Activated naive CD8-positive, alpha-beta T cell treated with anti-CD3 and anti-CD28 coated beads, Interleukin-2, amount 50 U/mL, for 24 hours (primary cell): ENCODE results near the gene PRKN.

ENCODE experiments used
- ATAC-seq: fragments of 150-1000 bp; cut with Tn5 transposase; one replicate; pipeline ENCODE4 v1.10.0; 2021
- DNase-seq: peaks from one replicate; pipeline ENCODE4 v3.0.0; 2021
- H3K27ac Mint-ChIP-seq: one replicate; pipeline ENCODE4 v1.8.0; 2021; ENCODE audit warnings: mild to moderate bottlenecking, mixed read lengths
- H3K27me3 Mint-ChIP-seq: one replicate; pipeline ENCODE4 v1.8.0; 2021; ENCODE audit warnings: mixed read lengths
- H3K36me3 Mint-ChIP-seq: one replicate; pipeline ENCODE4 v1.8.0; 2021; ENCODE audit warnings: low read depth, mixed read lengths
- H3K4me1 Mint-ChIP-seq: one replicate; pipeline ENCODE4 v1.8.0; 2021; ENCODE audit warnings: mixed read lengths
- H3K4me3 Mint-ChIP-seq: one replicate; pipeline ENCODE4 v1.8.0; 2021; ENCODE audit warnings: mild to moderate bottlenecking, moderate library complexity, mixed read lengths
- H3K9me3 Mint-ChIP-seq: one replicate; pipeline ENCODE4 v1.8.0; 2021; ENCODE audit warnings: mixed read lengths

Gene PRKN

GRCh38 chr6:161449521-161449920 is 1278.0 kb downstream of the PRKN start:
- Mint-ChIP-seq H3K27me3 (no peaks in the 10 kb centered on the region), H3K9me3 (no peaks in the 10 kb centered on the region), H3K27ac (no peak overlapping the region), H3K4me1 (no peaks in the 10 kb centered on the region), H3K4me3 (no peak overlapping the region), H3K36me3 (no peaks in the 10 kb centered on the region)
- no peak for DNase-seq
- no peak for ATAC-seq

GRCh38 chr6:161446949-161447348 is 1280.6 kb downstream of the PRKN start:
- no peak for ATAC-seq
- H3K9me3 Mint-ChIP-seq: no peaks in the 10 kb centered on the region
- H3K27me3 Mint-ChIP-seq: no peaks in the 10 kb centered on the region
- DNase-seq: no peak
- no peaks in the 10 kb centered on the region for H3K36me3 Mint-ChIP-seq
- no peak overlapping the region for H3K27ac Mint-ChIP-seq
- no peak overlapping the region for H3K4me3 Mint-ChIP-seq
- no peaks in the 10 kb centered on the region for H3K4me1 Mint-ChIP-seq

- Mint-ChIP-seq H3K9me3 (no peaks in the 10 kb centered on the region), H3K27me3 (no peaks in the 10 kb centered on the region), H3K27ac (no peak overlapping the region), H3K4me1 (no peaks in the 10 kb centered on the region), H3K36me3 (no peaks in the 10 kb centered on the region), H3K4me3 (no peak overlapping the region)
- DNase-seq (no peak), ATAC-seq (no peak)
Observed at GRCh38 chr6:161446296-161446925, 1281.2 kb downstream of the PRKN start.

- ATAC-seq (no peak), DNase-seq (no peak)
- Mint-ChIP-seq H3K27me3 (no peaks in the 10 kb centered on the region), H3K9me3 (no peaks in the 10 kb centered on the region), H3K4me1 (no peaks in the 10 kb centered on the region), H3K4me3 (no peak overlapping the region), H3K27ac (no peak overlapping the region), H3K36me3 (no peaks in the 10 kb centered on the region)
Observed at GRCh38 chr6:161445021-161445799, 1282.4 kb downstream of the PRKN start.

GRCh38 chr6:161444464-161444863 is 1283.1 kb downstream of the PRKN start:
- H3K36me3 Mint-ChIP-seq: no peaks in the 10 kb centered on the region
- H3K9me3 Mint-ChIP-seq: no peaks in the 10 kb centered on the region
- DNase-seq: peak; percentile 18
- no peak overlapping the region for H3K27ac Mint-ChIP-seq
- H3K4me1 Mint-ChIP-seq: no peaks in the 10 kb centered on the region
- no peaks in the 10 kb centered on the region for H3K27me3 Mint-ChIP-seq
- ATAC-seq: no peak
- H3K4me3 Mint-ChIP-seq: no peak overlapping the region

GRCh38 chr6:161443848-161444247 is 1283.7 kb downstream of the PRKN start:
- DNase-seq: no peak
- H3K4me1 Mint-ChIP-seq: peaks cover under 1% of the 10 kb centered on the region
- H3K36me3 Mint-ChIP-seq: no peaks in the 10 kb centered on the region
- H3K27me3 Mint-ChIP-seq: no peaks in the 10 kb centered on the region
- H3K4me3 Mint-ChIP-seq: no peak overlapping the region
- no peak for ATAC-seq
- H3K9me3 Mint-ChIP-seq: no peaks in the 10 kb centered on the region
- H3K27ac Mint-ChIP-seq: no peak overlapping the region

GRCh38 chr6:161442420-161442819 is 1285.1 kb downstream of the PRKN start:
- ATAC-seq (no peak), DNase-seq (no peak)
- Mint-ChIP-seq H3K36me3 (no peaks in the 10 kb centered on the region), H3K27ac (no peak overlapping the region), H3K4me1 (peaks cover 2% of the 10 kb centered on the region), H3K27me3 (no peaks in the 10 kb centered on the region), H3K9me3 (no peaks in the 10 kb centered on the region), H3K4me3 (no peak overlapping the region)

GRCh38 chr6:161440299-161440698 is 1287.3 kb downstream of the PRKN start:
- no peak for ATAC-seq
- no peak overlapping the region for H3K27ac Mint-ChIP-seq
- DNase-seq: no peak
- H3K4me1 Mint-ChIP-seq: peaks cover 2% of the 10 kb centered on the region
- H3K9me3 Mint-ChIP-seq: no peaks in the 10 kb centered on the region
- no peak overlapping the region for H3K4me3 Mint-ChIP-seq
- H3K27me3 Mint-ChIP-seq: no peaks in the 10 kb centered on the region
- no peaks in the 10 kb centered on the region for H3K36me3 Mint-ChIP-seq

- no peak overlapping the region for H3K4me3 Mint-ChIP-seq
- no peak overlapping the region for H3K27ac Mint-ChIP-seq
- H3K36me3 Mint-ChIP-seq: no peaks in the 10 kb centered on the region
- peak; percentile 28 for ATAC-seq
- no peak for DNase-seq
- no peaks in the 10 kb centered on the region for H3K9me3 Mint-ChIP-seq
- peaks cover 2% of the 10 kb centered on the region for H3K4me1 Mint-ChIP-seq
- no peaks in the 10 kb centered on the region for H3K27me3 Mint-ChIP-seq
Observed at GRCh38 chr6:161439093-161439492, 1288.5 kb downstream of the PRKN start.

- H3K4me3 Mint-ChIP-seq: no peak overlapping the region
- H3K36me3 Mint-ChIP-seq: no peaks in the 10 kb centered on the region
- peaks cover 2% of the 10 kb centered on the region for H3K4me1 Mint-ChIP-seq
- H3K27ac Mint-ChIP-seq: no peak overlapping the region
- DNase-seq (no peak), ATAC-seq (no peak)
- no peaks in the 10 kb centered on the region for H3K27me3 Mint-ChIP-seq
- no peaks in the 10 kb centered on the region for H3K9me3 Mint-ChIP-seq
Observed at GRCh38 chr6:161438430-161439030, 1289.0 kb downstream of the PRKN start.

- DNase-seq (no peak), ATAC-seq (no peak)
- no peaks in the 10 kb centered on the region for H3K27me3 Mint-ChIP-seq
- H3K27ac Mint-ChIP-seq: no peak overlapping the region
- H3K9me3 Mint-ChIP-seq: no peaks in the 10 kb centered on the region
- H3K4me3 Mint-ChIP-seq: no peak overlapping the region
- H3K36me3 Mint-ChIP-seq: no peaks in the 10 kb centered on the region
- peaks cover 2% of the 10 kb centered on the region for H3K4me1 Mint-ChIP-seq
Observed at GRCh38 chr6:161437851-161438250, 1289.7 kb downstream of the PRKN start.

GRCh38 chr6:161436106-161436876 is 1291.3 kb downstream of the PRKN start:
- H3K4me1 Mint-ChIP-seq: peaks cover 2% of the 10 kb centered on the region

GRCh38 chr6:161435748-161436070 is 1291.9 kb downstream of the PRKN start:
- H3K27ac Mint-ChIP-seq: no peak overlapping the region

More at GRCh38 chr6:161436106-161436876, 1291.3 kb downstream of the PRKN start:
- H3K36me3 Mint-ChIP-seq: no peaks in the 10 kb centered on the region
- H3K27me3 Mint-ChIP-seq: no peaks in the 10 kb centered on the region
- H3K9me3 Mint-ChIP-seq: no peaks in the 10 kb centered on the region
- no peak overlapping the region for H3K27ac Mint-ChIP-seq
- no peak overlapping the region for H3K4me3 Mint-ChIP-seq
- no peak for DNase-seq
- ATAC-seq: no peak

GRCh38 chr6:161434921-161435747 is 1292.4 kb downstream of the PRKN start:
- no peak for DNase-seq
- Mint-ChIP-seq H3K4me1 (peaks cover 2% of the 10 kb centered on the region), H3K27ac (no peak overlapping the region), H3K36me3 (no peaks in the 10 kb centered on the region), H3K4me3 (no peak overlapping the region), H3K9me3 (no peaks in the 10 kb centered on the region), H3K27me3 (no peaks in the 10 kb centered on the region)
- ATAC-seq: no peak

More at GRCh38 chr6:161435748-161436070, 1291.9 kb downstream of the PRKN start:
- Mint-ChIP-seq H3K36me3 (no peaks in the 10 kb centered on the region), H3K27me3 (no peaks in the 10 kb centered on the region), H3K4me1 (peaks cover 2% of the 10 kb centered on the region), H3K9me3 (no peaks in the 10 kb centered on the region), H3K4me3 (no peak overlapping the region)
- DNase-seq (no peak), ATAC-seq (no peak)
